GM18951 (cell line): ENCODE data around the gene EPHA3.
"Not testable (repeated sequence)": the region's sequence is repeated elsewhere in the genome, so short reads cannot be mapped to it uniquely, and the experiment has no call there.

ENCODE experiments used
- POLR2A ChIP-seq: IDR thresholded peaks from 4 replicates; pipeline ENCODE4 v1.6.1; 2011; ENCODE audit warnings: mild to moderate bottlenecking; ENCODE audit not compliant: insufficient read length, insufficient read depth; ENCODE audit errors: extremely low read depth
- in situ Hi-C: fragments of 300-500 bp; cut with MboI; formaldehyde crosslinking; loops from one replicate; pipeline ENCODE4 v1.12.0; 2022; ENCODE audit warnings: low sequenced_read_pairs, mixed read lengths, inconsistent platforms; ENCODE audit not compliant: unreplicated experiment

EPHA3 gene

DNA sequence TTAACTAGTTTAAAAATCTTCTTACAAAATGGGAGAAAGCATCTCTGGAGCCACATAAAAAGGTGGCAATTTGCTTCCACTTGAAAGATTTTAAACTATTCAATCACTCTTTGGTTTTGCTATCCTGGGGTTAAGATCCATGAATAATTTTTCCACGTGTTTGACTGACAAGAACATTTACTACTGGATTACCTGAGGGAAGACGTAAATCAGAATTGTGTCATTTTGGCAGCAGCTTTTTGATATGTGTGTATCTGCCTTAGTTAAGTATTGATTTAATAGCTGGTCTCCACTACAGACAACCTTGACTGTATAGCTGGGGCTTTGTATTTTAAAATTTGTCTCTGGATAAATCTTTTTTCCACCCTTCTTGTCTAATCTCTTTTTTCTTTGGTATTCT, 228.3 kb downstream of the EPHA3 start:
- in situ Hi-C loops = no loop called here
- no peak for TF ChIP-seq POLR2A

DNA sequence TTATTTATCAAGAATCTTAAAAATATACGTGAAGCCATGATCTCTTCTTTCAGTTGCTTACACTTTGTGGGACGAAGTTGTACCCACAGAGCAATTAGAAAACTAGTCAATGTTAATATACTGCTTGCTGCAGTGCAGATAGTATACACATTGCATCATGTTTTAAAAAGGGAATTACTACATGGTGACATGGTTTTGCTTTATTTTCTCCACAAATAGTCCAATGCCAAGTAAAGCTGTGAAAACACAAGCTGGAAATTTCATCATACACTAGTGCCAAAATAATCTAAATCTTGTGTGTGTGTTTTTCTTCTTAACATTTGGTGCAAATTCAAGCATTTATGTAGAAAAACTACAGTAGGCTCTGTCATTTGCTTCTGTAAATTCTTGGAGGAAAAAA, 233.0 kb downstream of the EPHA3 start:
- TF ChIP-seq POLR2A = no peak
- in situ Hi-C loops = no loop called here

DNA sequence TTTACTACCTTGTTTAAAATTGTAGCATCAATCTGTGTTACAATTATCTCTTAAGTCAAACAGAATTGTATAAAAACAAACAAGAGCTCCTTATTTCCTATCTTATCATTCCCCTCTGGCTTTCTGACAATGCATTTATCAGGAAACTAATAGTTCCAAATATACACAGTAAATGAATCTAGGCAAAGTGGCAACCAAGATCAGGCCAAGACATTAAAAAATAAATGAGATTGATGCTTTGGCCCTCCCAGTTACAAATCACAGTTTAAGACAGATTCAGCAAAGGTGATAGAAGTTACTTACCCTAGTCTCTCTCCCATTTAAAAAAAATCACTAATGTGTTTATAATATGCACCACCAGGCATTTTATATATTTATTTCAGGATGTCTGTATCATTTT, 236.7 kb downstream of the EPHA3 start:
- TF ChIP-seq POLR2A = no peak
- in situ Hi-C loops = no loop called here

GRCh38 chr3:89350935-89351334, 243.5 kb downstream of the EPHA3 start:
- in situ Hi-C loops = not testable (repeated sequence)

DNA sequence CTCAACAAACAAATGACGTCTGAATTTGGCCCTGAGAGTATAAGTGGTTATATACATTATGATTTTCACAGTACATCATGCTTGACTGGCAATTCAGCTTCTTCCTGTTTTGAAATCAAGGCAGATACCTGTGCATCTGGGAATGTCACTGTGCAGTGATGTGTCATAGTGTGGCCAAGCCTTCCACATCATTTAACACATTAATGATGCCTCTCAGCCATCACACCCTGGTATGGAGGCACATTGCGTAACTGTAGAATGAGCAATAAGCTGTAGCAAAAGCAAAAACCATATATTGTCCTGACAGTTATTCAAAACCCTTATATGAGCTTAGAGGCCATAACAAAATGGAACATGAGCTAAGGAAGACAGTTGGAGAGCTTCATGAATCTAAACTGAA, 246.0 kb downstream of the EPHA3 start:
- in situ Hi-C loops = no loop called here
- TF ChIP-seq POLR2A = no peak

DNA sequence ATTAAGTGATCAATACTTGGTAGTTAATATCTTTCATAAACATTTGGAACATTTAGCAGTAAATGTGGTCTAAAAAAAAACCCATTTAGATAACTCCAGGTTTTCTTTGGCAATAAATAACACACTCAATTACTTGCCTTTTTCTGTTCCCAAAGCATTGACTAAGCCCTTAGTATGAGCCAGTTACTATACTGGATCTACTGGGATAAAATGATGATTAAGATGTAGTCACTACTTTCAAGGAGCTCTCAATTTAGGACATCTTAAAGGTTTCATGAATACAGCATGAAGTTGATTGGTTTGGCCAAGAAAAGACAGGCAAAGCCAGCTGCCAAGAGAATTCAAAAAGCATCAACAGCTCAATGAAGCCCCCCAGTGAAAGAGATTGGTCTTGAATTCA, 250.9 kb downstream of the EPHA3 start:
- no peak for TF ChIP-seq POLR2A
- in situ Hi-C loops = no loop called here

GRCh38 chr3:89360156-89360555, 252.7 kb downstream of the EPHA3 start:
- in situ Hi-C loops = no loop called here

GRCh38 chr3:89362496-89362895, 255.1 kb downstream of the EPHA3 start:
- in situ Hi-C loops = no loop called here

More at GRCh38 chr3:89360156-89360555, 252.7 kb downstream of the EPHA3 start:
- TF ChIP-seq POLR2A = no peak

GRCh38 chr3:89363171-89363570, 255.8 kb downstream of the EPHA3 start:
- no peak for TF ChIP-seq POLR2A

More at GRCh38 chr3:89362496-89362895, 255.1 kb downstream of the EPHA3 start:
- TF ChIP-seq POLR2A = no peak

DNA sequence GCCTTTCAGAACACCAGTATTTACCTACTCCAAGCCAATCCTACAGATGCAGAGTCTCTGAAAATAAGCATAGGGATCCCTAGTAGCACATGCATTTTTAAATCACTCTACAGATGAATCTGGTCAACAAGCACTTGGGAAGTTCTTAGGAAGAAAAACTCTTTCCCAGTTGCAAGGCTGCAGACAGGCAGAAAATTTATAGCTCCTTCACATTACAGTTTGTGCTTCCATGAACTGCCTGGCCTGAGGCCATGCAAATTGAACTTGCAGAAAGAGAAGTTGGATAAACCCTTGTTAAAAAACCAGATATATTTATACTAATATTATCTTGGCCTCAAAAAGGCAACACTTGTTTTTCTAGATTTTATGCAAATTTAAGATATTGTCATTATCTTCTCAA, 256.9 kb downstream of the EPHA3 start:
- in situ Hi-C loops = no loop called here
- TF ChIP-seq POLR2A = no peak

More at GRCh38 chr3:89363171-89363570, 255.8 kb downstream of the EPHA3 start:
- in situ Hi-C loops = no loop called here

DNA sequence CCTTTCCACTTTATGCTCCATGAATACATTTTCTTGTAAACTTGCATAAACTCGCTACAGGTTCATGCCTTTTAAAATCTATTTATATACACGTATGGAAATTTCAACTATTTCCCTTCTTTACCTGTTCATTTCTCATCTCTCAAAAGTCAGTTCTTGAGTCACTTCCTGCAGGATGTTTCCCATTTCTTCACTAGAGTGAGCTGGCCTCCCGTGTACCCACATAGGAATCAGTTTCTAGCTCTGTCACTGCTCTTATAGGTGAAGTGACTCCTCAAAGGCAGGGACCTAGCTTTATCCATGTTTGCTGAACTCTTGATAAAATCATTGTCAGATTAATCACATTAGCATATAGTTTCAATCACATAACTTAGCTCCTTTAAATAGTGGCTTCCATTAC, 259.7 kb downstream of the EPHA3 start:
- in situ Hi-C loops = no loop called here

GRCh38 chr3:89368846-89369245, 261.4 kb downstream of the EPHA3 start:
- in situ Hi-C loops = no loop called here
- TF ChIP-seq POLR2A = no peak

More for the DNA sequence above, 259.7 kb downstream of the EPHA3 start:
- TF ChIP-seq POLR2A = no peak

GRCh38 chr3:89372456-89372855, 265.0 kb downstream of the EPHA3 start:
- no peak for TF ChIP-seq POLR2A
- in situ Hi-C loops = no loop called here

- in situ Hi-C loops = no loop called here
- TF ChIP-seq POLR2A = no peak
Observed at GRCh38 chr3:89373434-89373833, 266.0 kb downstream of the EPHA3 start.

GRCh38 chr3:89375451-89375850, 268.0 kb downstream of the EPHA3 start:
- in situ Hi-C loops = no loop called here
- TF ChIP-seq POLR2A = no peak
